Stomach (tissue), 4 donors: ENCODE measurements around the gene CREB5.

Experiments
- POLR2A ChIP-seq, 4 donors: fragments of 450-650 bp; IDR thresholded peaks; one replicate each; pipeline ENCODE4 v1.6.1; 2016; ENCODE audit warnings: antibody characterized with exemption in 4 of 4, control low read depth in 2 of 4, mild to moderate bottlenecking in 1 of 4, moderate library complexity in 1 of 4
- TF ChIP-seq, protein P1 (sequence below), 7 experiments: fragments of 450-650 bp in 4 of 7; fragments of 200-600 bp in 3 of 7; sonication (generic) in 3 of 7; IDR thresholded peaks; one replicate each; pipeline ENCODE4 v1.5.1; 2016 to 2019; ENCODE audit warnings: antibody characterized with exemption in 7 of 7, control low read depth in 2 of 7, mild to moderate bottlenecking in 1 of 7

DNA sequence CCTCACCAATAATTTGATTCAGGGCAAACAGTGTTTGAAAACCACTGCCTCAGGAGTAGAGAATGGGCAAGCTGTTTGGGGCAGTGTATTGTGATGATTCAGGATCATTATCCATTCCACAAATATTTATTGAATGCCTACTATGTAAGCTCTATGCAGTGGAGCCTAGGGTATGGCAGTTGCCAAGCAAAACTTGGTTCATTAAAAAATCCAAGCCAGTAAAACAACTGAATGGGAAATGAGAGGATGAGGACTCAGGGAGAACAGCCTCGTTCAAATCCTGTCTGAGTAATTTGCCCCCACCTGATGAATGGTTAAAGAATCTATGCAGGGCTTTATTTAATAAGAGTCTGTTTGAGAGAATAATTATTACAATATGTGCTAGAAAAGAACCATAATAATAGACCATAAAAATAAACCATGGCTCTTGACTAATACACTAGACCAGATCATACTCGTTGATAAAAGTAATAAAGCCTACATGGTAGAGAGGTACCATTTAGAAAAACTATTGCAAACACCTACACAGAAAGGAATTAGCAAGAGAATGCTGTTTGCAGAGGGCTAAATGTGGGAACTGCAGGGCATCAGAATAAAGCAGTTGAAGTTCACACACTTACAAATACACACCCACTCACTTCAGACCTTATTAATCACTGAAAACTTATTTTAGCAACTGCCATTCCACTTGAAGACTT is 71.7 kb downstream of the CREB5 start:
- TF ChIP-seq, protein P1, sequence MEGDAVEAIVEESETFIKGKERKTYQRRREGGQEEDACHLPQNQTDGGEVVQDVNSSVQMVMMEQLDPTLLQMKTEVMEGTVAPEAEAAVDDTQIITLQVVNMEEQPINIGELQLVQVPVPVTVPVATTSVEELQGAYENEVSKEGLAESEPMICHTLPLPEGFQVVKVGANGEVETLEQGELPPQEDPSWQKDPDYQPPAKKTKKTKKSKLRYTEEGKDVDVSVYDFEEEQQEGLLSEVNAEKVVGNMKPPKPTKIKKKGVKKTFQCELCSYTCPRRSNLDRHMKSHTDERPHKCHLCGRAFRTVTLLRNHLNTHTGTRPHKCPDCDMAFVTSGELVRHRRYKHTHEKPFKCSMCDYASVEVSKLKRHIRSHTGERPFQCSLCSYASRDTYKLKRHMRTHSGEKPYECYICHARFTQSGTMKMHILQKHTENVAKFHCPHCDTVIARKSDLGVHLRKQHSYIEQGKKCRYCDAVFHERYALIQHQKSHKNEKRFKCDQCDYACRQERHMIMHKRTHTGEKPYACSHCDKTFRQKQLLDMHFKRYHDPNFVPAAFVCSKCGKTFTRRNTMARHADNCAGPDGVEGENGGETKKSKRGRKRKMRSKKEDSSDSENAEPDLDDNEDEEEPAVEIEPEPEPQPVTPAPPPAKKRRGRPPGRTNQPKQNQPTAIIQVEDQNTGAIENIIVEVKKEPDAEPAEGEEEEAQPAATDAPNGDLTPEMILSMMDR (IDR thresholded peaks at IDR 0.05) = no peak
- TF ChIP-seq POLR2A (IDR thresholded peaks at IDR 0.05) = no peak
